Uterus (tissue), 2 donors: ENCODE data around the gene PDIK1L.

Experiments used
- CTCF ChIP-seq, 4 experiments: fragments of 200-600 bp in 2 of 4; fragments of 450-650 bp in 2 of 4; sonication (generic) in 2 of 4; IDR thresholded peaks; one replicate each; pipeline ENCODE4 v1.5.1; 2016 to 2019; ENCODE audit warnings: antibody characterized with exemption in 4 of 4, mild to moderate bottlenecking in 2 of 4, moderate library complexity in 1 of 4
- POLR2A ChIP-seq, 2 donors: fragments of 450-650 bp; IDR thresholded peaks; one replicate each; pipeline ENCODE4 v1.6.1; 2016; ENCODE audit warnings: antibody characterized with exemption in 2 of 2, mild to moderate bottlenecking in 1 of 2, moderate library complexity in 1 of 2

GRCh38 chr1:26114165-26114927, 2.7 kb downstream of the PDIK1L start:
- TF ChIP-seq CTCF (IDR thresholded peaks at IDR 0.05) (no peak), POLR2A (IDR thresholded peaks at IDR 0.05) (no peak)
